Right lobe of liver (tissue), 4 donors: ENCODE measurements around the gene GPER1.

Experiments
- CTCF ChIP-seq, 4 donors: fragments of 200-600 bp in 3 of 4; fragments of 450-650 bp in 1 of 4; IDR thresholded peaks; one replicate each; pipeline versions ENCODE4 v1.5.1 to v1.8.0; 2016 to 2022; ENCODE audit warnings: antibody characterized with exemption in 4 of 4, mild to moderate bottlenecking in 2 of 4
- POLR2A ChIP-seq: fragments of 450-650 bp; IDR thresholded peaks from one replicate; pipeline ENCODE4 v1.6.1; 2017; ENCODE audit warnings: antibody characterized with exemption, mild to moderate bottlenecking
- donor health status: DM: no; HTN: no; CAD: no.
- donor health status: DM: no; HTN: no; CAD: no.
- donor health status: DM: no; HTN: yes; CAD: no.

DNA sequence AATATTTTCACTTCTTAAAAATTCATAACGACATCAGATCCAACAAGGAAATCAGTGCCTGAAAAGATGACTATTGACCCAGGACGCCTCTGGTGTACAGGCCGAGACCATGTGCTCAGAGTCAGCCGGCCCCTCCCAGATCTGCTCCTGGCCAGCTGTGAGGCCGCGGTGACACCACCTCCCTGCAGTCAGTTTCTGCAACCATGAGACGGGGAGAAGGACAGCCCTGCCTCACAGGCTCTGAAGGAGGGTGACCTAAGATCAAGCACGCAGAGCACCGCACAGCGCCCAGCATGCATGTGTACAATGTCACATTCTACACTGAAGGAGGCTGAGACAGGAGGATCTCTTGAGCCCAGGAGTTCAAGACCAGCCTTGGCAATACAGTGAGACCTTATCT, 2.6 kb upstream of the GPER1 start:
- no peak for TF ChIP-seq CTCF (IDR thresholded peaks at IDR 0.05)
- TF ChIP-seq POLR2A, result no peak
